GM23338 (cell line): ENCODE measurements around the gene CCNF. TPM values are rescaled to one million over a fixed set of nuclear protein-coding genes. Genes with fewer than 3 reads are reported as not detected.

Experiments used
- ATAC-seq: fragments of 200-7000 bp; cut with Tn5 transposase; 3 replicates; pipeline ENCODE4 v1.9.1; 2020
- DNase-seq: peaks from one replicate; pipeline ENCODE4 v3.0.0-alpha.2; 2015; ENCODE audit warnings: low spot score
- H2AFZ ChIP-seq: fragments of 200-600 bp; sonication (generic); 2 replicates; pipeline ENCODE4 v1.8.0; 2016; ENCODE audit warnings: antibody characterized with exemption, mild to moderate bottlenecking, moderate library complexity
- H3F3A ChIP-seq: fragments of 200-600 bp; sonication (generic); replicated peaks from 2 replicates; pipeline ENCODE4 v1.8.0; 2017; ENCODE audit warnings: antibody characterized with exemption, mixed run types, low read depth
- H3K27ac ChIP-seq: fragments of 200-600 bp; sonication (generic); 2 replicates; pipeline ENCODE4 v1.6.1; 2016; ENCODE audit warnings: low read depth
- H3K27me3 ChIP-seq: fragments of 200-600 bp; sonication (generic); 2 replicates; pipeline ENCODE4 v1.8.0; 2016; ENCODE audit warnings: mild to moderate bottlenecking, mixed run types, moderate library complexity; ENCODE audit not compliant: insufficient read depth
- H3K36me3 ChIP-seq: fragments of 200-600 bp; sonication (generic); 2 replicates; pipeline ENCODE4 v1.8.0; 2016; ENCODE audit warnings: mild to moderate bottlenecking; ENCODE audit not compliant: insufficient read depth
- H3K4me1 ChIP-seq: fragments of 200-600 bp; sonication (generic); 2 replicates; pipeline ENCODE4 v1.8.0; 2016; ENCODE audit warnings: mild to moderate bottlenecking, moderate library complexity; ENCODE audit not compliant: insufficient read depth
- H3K4me2 ChIP-seq: fragments of 200-600 bp; sonication (generic); 2 replicates; pipeline ENCODE4 v1.7.1; 2017; ENCODE audit warnings: mixed run types
- H3K4me3 ChIP-seq: fragments of 200-600 bp; sonication (generic); 2 replicates; pipeline ENCODE4 v1.6.1; 2016; ENCODE audit warnings: mixed run types
- H3K79me2 ChIP-seq: fragments of 200-600 bp; sonication (generic); replicated peaks from 2 replicates; pipeline ENCODE4 v1.8.0; 2017; ENCODE audit warnings: mild to moderate bottlenecking; ENCODE audit not compliant: insufficient read depth
- H3K9me2 ChIP-seq: fragments of 200-600 bp; sonication (generic); 2 replicates; pipeline ENCODE4 v1.8.0; 2017; ENCODE audit not compliant: insufficient read depth
- H4K20me1 ChIP-seq: fragments of 200-600 bp; sonication (generic); replicated peaks from 2 replicates; pipeline ENCODE4 v1.8.0; 2017; ENCODE audit warnings: mild to moderate bottlenecking; ENCODE audit not compliant: insufficient read depth
- H3K27ac Mint-ChIP-seq: 2 replicates; pipeline ENCODE4 v1.8.0; 2020; ENCODE audit warnings: inconsistent platforms, mild to moderate bottlenecking, moderate library complexity, mixed read lengths
- H3K27me3 Mint-ChIP-seq: 3 replicates; pipeline ENCODE4 v1.8.0; 2022; ENCODE audit warnings: low read depth, mild to moderate bottlenecking, moderate library complexity, mixed read lengths, inconsistent platforms; ENCODE audit not compliant: insufficient read depth, poor library complexity
- H3K36me3 Mint-ChIP-seq: 3 replicates; pipeline ENCODE4 v1.8.0; 2021; ENCODE audit warnings: low read depth, mild to moderate bottlenecking, inconsistent platforms, moderate library complexity, mixed read lengths
- H3K4me1 Mint-ChIP-seq: 3 replicates; pipeline ENCODE4 v1.8.0; 2020; ENCODE audit warnings: mild to moderate bottlenecking, inconsistent platforms, mixed read lengths
- H3K4me3 Mint-ChIP-seq: 3 replicates; pipeline ENCODE4 v1.8.0; 2021; ENCODE audit warnings: moderate library complexity, mild to moderate bottlenecking, inconsistent platforms, mixed read lengths
- H3K9me3 Mint-ChIP-seq: 3 replicates; pipeline ENCODE4 v1.8.0; 2020; ENCODE audit warnings: moderate library complexity, mild to moderate bottlenecking, inconsistent platforms, mixed read lengths
- CREB1 ChIP-seq: fragments of 250-450 bp; sonication (Bioruptor Pico); IDR thresholded peaks from 2 replicates; pipeline ENCODE4 v1.5.0; 2020; ENCODE audit warnings: low read depth, mild to moderate bottlenecking, moderate library complexity
- EZH2 ChIP-seq: fragments of 200-600 bp; sonication (generic); IDR thresholded peaks from one replicate; pipeline ENCODE4 v1.8.0; 2017; ENCODE audit warnings: antibody characterized with exemption, mild to moderate bottlenecking, low read depth; ENCODE audit not compliant: unreplicated experiment
- EZH2phosphoT487 ChIP-seq: fragments of 200-600 bp; sonication (generic); IDR thresholded peaks from one replicate; pipeline ENCODE4 v1.8.1; 2018; ENCODE audit warnings: antibody characterized with exemption; ENCODE audit not compliant: unreplicated experiment
- JUNB ChIP-seq: IDR thresholded peaks from one replicate; pipeline ENCODE4 v1.6.1; 2016; ENCODE audit warnings: antibody characterized with exemption; ENCODE audit not compliant: unreplicated experiment
- NANOG ChIP-seq: IDR thresholded peaks from 2 replicates; pipeline ENCODE4 v1.6.1; 2016; ENCODE audit warnings: antibody characterized with exemption, borderline replicate concordance
- POLR2AphosphoS5 ChIP-seq: IDR thresholded peaks from 2 replicates; pipeline ENCODE4 v1.6.1; 2016; ENCODE audit warnings: antibody characterized with exemption, low read depth
- STAT1 ChIP-seq: IDR thresholded peaks from one replicate; pipeline ENCODE4 v1.6.1; 2016; ENCODE audit warnings: antibody characterized with exemption; ENCODE audit not compliant: unreplicated experiment
- ZNF114 ChIP-seq: fragments of 250-450 bp; sonication (Bioruptor Pico); IDR thresholded peaks from 2 replicates; pipeline ENCODE4 v1.5.0; 2020; ENCODE audit warnings: mild to moderate bottlenecking, moderate library complexity
- ZNF331 ChIP-seq: fragments of 250-450 bp; sonication (Bioruptor Pico); IDR thresholded peaks from 2 replicates; pipeline ENCODE4 v1.5.0; 2020; ENCODE audit warnings: low read depth, mild to moderate bottlenecking, moderate library complexity
- polyA plus RNA-seq: library from polyadenylated mRNA; unstranded; fragments of >200 nt; fragmentation: Nextera tagmentation; extraction: Ambion mirVana; gene quantifications from 2 replicates; pipeline ENCODE4 v1.2.1, GENCODE V29; 2016
- total RNA-seq: library from RNA; depleted of rRNA; stranded (reverse); fragments of >200 nt; shearing (Covaris generic); gene quantifications from 2 replicates; pipeline ENCODE4 v1.2.3, GENCODE V29; 2014
- TF ChIP-seq, protein P1 (sequence below): IDR thresholded peaks from one replicate; pipeline ENCODE4 v1.6.1; 2018; ENCODE audit warnings: antibody characterized with exemption; ENCODE audit not compliant: unreplicated experiment
- TF ChIP-seq, protein P2 (sequence below): IDR thresholded peaks from 2 replicates; pipeline ENCODE4 v1.6.1; 2016; ENCODE audit warnings: antibody characterized with exemption
- TF ChIP-seq, protein P3 (sequence below): fragments of 250-450 bp; sonication (Bioruptor Pico); IDR thresholded peaks from 2 replicates; pipeline ENCODE4 v1.5.0; 2020; ENCODE audit warnings: mild to moderate bottlenecking, moderate library complexity

Gene CCNF
- total and polyA plus RNA-seq, 2 experiments from 2014 or later = 21.2 to 54.2 TPM

DNA sequence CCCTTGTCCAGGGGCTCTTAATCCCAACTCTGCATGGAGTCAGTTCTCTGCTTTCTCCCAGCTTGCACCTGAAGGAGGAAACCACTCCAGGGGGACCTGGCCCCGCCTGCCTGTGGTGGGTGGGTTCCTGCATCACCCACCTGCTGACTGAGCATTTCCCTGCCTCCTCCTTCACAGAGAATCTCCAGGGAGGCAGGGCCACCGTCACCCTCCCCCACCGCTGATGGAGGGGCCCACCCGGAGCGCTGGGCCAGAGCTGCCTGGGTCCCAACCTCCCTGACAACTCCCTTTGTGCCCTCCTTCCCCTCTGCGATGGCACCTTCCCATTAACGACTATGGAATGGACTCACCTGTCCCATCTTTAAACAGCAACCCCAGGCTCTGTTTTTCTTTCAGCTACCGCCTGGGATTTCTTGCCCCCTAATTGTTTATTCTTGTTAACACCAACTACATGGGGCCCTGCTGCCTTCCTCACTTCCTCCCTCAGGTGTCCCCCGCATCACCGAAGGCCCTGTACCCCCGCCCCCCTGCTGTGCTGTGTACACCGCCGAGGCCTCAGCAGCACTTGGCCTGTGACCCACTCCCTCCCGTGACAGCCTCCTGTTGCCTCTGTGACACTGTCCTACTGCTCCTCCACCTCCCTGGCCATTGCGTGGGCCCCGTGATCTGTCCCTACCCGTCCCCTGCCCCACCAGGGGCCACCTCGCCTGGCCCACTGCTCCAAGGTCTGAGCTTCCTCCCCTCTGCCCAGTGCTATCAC, 29.8 kb downstream of the CCNF start:
- Mint-ChIP-seq H3K4me3 (peak overlapping the region; percentile 85), H3K36me3 (peaks cover 35% of the 10 kb centered on the region), H3K4me1 (peaks cover 15% of the 10 kb centered on the region), H3K27ac (peak overlapping the region; percentile 91), H3K27me3 (peaks cover 17% of the 10 kb centered on the region), H3K9me3 (no peaks in the 10 kb centered on the region)
- H3K4me2 ChIP-seq = peak overlapping the region; percentile 98
- H2AFZ ChIP-seq = peak overlapping the region; percentile 85; the same call in 1 of the 2 replicates
- peaks cover 11% of the 10 kb centered on the region; the same call in 1 of the 2 replicates for H3K4me1 ChIP-seq
- H3K79me2 ChIP-seq = peaks cover 12% of the 10 kb centered on the region
- no peaks in the 10 kb centered on the region for H3K27me3 ChIP-seq
- H3K36me3 ChIP-seq = no peaks in the 10 kb centered on the region
- ATAC-seq = peak; percentile 4
- TF ChIP-seq, protein P1, sequence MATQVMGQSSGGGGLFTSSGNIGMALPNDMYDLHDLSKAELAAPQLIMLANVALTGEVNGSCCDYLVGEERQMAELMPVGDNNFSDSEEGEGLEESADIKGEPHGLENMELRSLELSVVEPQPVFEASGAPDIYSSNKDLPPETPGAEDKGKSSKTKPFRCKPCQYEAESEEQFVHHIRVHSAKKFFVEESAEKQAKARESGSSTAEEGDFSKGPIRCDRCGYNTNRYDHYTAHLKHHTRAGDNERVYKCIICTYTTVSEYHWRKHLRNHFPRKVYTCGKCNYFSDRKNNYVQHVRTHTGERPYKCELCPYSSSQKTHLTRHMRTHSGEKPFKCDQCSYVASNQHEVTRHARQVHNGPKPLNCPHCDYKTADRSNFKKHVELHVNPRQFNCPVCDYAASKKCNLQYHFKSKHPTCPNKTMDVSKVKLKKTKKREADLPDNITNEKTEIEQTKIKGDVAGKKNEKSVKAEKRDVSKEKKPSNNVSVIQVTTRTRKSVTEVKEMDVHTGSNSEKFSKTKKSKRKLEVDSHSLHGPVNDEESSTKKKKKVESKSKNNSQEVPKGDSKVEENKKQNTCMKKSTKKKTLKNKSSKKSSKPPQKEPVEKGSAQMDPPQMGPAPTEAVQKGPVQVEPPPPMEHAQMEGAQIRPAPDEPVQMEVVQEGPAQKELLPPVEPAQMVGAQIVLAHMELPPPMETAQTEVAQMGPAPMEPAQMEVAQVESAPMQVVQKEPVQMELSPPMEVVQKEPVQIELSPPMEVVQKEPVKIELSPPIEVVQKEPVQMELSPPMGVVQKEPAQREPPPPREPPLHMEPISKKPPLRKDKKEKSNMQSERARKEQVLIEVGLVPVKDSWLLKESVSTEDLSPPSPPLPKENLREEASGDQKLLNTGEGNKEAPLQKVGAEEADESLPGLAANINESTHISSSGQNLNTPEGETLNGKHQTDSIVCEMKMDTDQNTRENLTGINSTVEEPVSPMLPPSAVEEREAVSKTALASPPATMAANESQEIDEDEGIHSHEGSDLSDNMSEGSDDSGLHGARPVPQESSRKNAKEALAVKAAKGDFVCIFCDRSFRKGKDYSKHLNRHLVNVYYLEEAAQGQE = no peak
- TF ChIP-seq ZNF114 (CRISPR knock-in tag) (no peak), JUNB (no peak), ZNF331 (CRISPR knock-in tag) (no peak), POLR2AphosphoS5 (no peak), STAT1 (no peak), CREB1 (CRISPR knock-in tag) (no peak), EZH2 (no peak), NANOG (no peak), EZH2phosphoT487 (no peak)
- TF ChIP-seq, protein P2, sequence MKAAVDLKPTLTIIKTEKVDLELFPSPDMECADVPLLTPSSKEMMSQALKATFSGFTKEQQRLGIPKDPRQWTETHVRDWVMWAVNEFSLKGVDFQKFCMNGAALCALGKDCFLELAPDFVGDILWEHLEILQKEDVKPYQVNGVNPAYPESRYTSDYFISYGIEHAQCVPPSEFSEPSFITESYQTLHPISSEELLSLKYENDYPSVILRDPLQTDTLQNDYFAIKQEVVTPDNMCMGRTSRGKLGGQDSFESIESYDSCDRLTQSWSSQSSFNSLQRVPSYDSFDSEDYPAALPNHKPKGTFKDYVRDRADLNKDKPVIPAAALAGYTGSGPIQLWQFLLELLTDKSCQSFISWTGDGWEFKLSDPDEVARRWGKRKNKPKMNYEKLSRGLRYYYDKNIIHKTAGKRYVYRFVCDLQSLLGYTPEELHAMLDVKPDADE = no peak
- TF ChIP-seq, protein P3, sequence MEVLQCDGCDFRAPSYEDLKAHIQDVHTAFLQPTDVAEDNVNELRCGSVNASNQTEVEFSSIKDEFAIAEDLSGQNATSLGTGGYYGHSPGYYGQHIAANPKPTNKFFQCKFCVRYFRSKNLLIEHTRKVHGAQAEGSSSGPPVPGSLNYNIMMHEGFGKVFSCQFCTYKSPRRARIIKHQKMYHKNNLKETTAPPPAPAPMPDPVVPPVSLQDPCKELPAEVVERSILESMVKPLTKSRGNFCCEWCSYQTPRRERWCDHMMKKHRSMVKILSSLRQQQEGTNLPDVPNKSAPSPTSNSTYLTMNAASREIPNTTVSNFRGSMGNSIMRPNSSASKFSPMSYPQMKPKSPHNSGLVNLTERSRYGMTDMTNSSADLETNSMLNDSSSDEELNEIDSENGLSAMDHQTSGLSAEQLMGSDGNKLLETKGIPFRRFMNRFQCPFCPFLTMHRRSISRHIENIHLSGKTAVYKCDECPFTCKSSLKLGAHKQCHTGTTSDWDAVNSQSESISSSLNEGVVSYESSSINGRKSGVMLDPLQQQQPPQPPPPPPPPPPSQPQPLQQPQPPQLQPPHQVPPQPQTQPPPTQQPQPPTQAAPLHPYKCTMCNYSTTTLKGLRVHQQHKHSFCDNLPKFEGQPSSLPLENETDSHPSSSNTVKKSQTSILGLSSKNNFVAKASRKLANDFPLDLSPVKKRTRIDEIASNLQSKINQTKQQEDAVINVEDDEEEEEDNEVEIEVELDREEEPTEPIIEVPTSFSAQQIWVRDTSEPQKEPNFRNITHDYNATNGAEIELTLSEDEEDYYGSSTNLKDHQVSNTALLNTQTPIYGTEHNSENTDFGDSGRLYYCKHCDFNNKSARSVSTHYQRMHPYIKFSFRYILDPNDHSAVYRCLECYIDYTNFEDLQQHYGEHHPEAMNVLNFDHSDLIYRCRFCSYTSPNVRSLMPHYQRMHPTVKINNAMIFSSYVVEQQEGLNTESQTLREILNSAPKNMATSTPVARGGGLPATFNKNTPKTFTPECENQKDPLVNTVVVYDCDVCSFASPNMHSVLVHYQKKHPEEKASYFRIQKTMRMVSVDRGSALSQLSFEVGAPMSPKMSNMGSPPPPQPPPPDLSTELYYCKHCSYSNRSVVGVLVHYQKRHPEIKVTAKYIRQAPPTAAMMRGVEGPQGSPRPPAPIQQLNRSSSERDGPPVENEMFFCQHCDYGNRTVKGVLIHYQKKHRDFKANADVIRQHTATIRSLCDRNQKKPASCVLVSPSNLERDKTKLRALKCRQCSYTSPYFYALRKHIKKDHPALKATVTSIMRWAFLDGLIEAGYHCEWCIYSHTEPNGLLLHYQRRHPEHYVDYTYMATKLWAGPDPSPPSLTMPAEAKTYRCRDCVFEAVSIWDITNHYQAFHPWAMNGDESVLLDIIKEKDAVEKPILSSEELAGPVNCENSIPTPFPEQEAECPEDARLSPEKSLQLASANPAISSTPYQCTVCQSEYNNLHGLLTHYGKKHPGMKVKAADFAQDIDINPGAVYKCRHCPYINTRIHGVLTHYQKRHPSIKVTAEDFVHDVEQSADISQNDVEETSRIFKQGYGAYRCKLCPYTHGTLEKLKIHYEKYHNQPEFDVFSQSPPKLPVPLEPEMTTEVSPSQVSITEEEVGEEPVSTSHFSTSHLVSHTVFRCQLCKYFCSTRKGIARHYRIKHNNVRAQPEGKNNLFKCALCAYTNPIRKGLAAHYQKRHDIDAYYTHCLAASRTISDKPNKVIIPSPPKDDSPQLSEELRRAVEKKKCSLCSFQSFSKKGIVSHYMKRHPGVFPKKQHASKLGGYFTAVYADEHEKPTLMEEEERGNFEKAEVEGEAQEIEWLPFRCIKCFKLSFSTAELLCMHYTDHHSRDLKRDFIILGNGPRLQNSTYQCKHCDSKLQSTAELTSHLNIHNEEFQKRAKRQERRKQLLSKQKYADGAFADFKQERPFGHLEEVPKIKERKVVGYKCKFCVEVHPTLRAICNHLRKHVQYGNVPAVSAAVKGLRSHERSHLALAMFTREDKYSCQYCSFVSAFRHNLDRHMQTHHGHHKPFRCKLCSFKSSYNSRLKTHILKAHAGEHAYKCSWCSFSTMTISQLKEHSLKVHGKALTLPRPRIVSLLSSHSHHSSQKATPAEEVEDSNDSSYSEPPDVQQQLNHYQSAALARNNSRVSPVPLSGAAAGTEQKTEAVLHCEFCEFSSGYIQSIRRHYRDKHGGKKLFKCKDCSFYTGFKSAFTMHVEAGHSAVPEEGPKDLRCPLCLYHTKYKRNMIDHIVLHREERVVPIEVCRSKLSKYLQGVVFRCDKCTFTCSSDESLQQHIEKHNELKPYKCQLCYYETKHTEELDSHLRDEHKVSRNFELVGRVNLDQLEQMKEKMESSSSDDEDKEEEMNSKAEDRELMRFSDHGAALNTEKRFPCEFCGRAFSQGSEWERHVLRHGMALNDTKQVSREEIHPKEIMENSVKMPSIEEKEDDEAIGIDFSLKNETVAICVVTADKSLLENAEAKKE (CRISPR knock-in tag) = no peak
- H3F3A ChIP-seq = peaks cover 18% of the 10 kb centered on the region; the same call in 1 of the 2 replicates
- no peaks in the 10 kb centered on the region for H3K9me2 ChIP-seq
- peaks cover 10% of the 10 kb centered on the region; the same call in 1 of the 2 replicates for H4K20me1 ChIP-seq
- H3K27ac ChIP-seq = peak overlapping the region; percentile 55; the same call in 1 of the 2 replicates
- peak; percentile 40 for DNase-seq
- H3K4me3 ChIP-seq = peak overlapping the region; percentile 87
